Fibroblast of lung (primary cell): ENCODE measurements around the gene RRH.

Experiments used
- CTCF ChIP-seq, 2 donors: IDR thresholded peaks in 1 of 2; conservative IDR thresholded peaks in 1 of 2; 1 replicate in 1 of 2; 2 replicates in 1 of 2; pipeline ENCODE4 v1.5.1; 2011 to 2012; ENCODE audit warnings: low read length in 2 of 2, control low read depth in 1 of 2, inconsistent platforms in 1 of 2, low read depth in 1 of 2, mild to moderate bottlenecking in 1 of 2
- EZH2 ChIP-seq: IDR thresholded peaks from 2 replicates; pipeline ENCODE4 v1.5.1; 2012; ENCODE audit warnings: low read length, control low read depth, mild to moderate bottlenecking; ENCODE audit errors: missing control alignments

DNA sequence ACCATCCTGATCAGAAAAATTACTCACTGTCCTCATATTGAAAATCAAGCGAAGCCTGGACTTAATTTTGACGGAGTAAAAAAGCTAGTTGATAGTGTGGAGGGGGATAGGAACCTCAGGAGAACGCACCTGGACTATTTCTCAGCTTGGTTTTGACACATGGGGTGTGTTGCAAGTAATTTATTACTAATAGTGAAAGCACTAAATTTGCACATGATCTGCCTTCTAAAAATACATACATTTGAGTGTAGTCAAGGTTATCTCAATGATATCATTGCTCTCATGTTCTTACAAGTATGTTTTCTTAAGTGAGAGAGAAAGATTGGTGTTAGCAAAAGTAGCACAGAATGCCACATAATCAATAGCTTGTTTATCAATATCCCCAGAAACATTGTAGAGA is 49.6 kb downstream of the RRH start:
- TF ChIP-seq CTCF (conservative IDR thresholded peaks at IDR 0.05 in 1 of 2, IDR thresholded peaks at IDR 0.05 in 1 of 2; ENCODE audit: low read depth in 1 of 2, low read length in 2 of 2) = no peak
- TF ChIP-seq EZH2 = no peak
